Astrocyte (in vitro differentiated cells and primary cell): ENCODE data around the gene ZBTB33. TPM values are rescaled to one million over a fixed set of nuclear protein-coding genes. Genes with fewer than 3 reads are reported as not detected.

Experiments used
- DNase-seq: peaks from one replicate; pipeline ENCODE4 v3.0.0-alpha.2; 2010; ENCODE audit warnings: low read depth
- FAIRE-seq: peaks from 2 replicates; lab custom pipeline; 2011; peaks lifted over from hg19 to GRCh38; lab: Jason Lieb, UNC
- H2AFZ ChIP-seq: 2 replicates; pipeline ENCODE4 v1.6.0; 2012; ENCODE audit warnings: low read depth, low read length, inconsistent platforms
- H3K27ac ChIP-seq: 2 replicates; pipeline ENCODE4 v1.5.1; 2011; ENCODE audit warnings: low read depth, low read length, inconsistent platforms
- H3K27me3 ChIP-seq: 2 replicates; pipeline ENCODE4 v1.6.0; 2011; ENCODE audit warnings: low read length, inconsistent platforms; ENCODE audit not compliant: insufficient read depth
- H3K36me3 ChIP-seq: 2 replicates; pipeline ENCODE4 v1.5.1; 2011; ENCODE audit warnings: low read length, inconsistent platforms; ENCODE audit not compliant: insufficient read depth
- H3K4me1 ChIP-seq: 2 replicates; pipeline ENCODE4 v1.5.1; 2011; ENCODE audit warnings: low read length, inconsistent platforms; ENCODE audit not compliant: insufficient read depth
- H3K4me2 ChIP-seq: 2 replicates; pipeline ENCODE4 v1.6.0; 2012; ENCODE audit warnings: low read length, inconsistent platforms
- H3K4me3 ChIP-seq: 2 replicates; pipeline ENCODE4 v1.5.1; 2011; ENCODE audit warnings: low read depth, mild to moderate bottlenecking, low read length, inconsistent platforms; ENCODE audit not compliant: insufficient read depth
- H3K79me2 ChIP-seq: 2 replicates; pipeline ENCODE4 v1.6.0; 2012; ENCODE audit warnings: mild to moderate bottlenecking, low read length, inconsistent platforms; ENCODE audit not compliant: insufficient read depth
- H3K9ac ChIP-seq: 2 replicates; pipeline ENCODE4 v1.6.0; 2012; ENCODE audit warnings: mild to moderate bottlenecking, low read length, inconsistent platforms
- H3K9me3 ChIP-seq: 2 replicates; pipeline ENCODE4 v1.5.1; 2012; ENCODE audit warnings: low read depth, mild to moderate bottlenecking, low read length, inconsistent platforms; ENCODE audit not compliant: insufficient read depth
- H4K20me1 ChIP-seq: 2 replicates; pipeline ENCODE4 v1.6.0; 2012; ENCODE audit warnings: low read length, inconsistent platforms; ENCODE audit not compliant: insufficient read depth
- H3K27ac Mint-ChIP-seq: one replicate; pipeline ENCODE4 v1.8.0; 2021; ENCODE audit warnings: mild to moderate bottlenecking, mixed read lengths; ENCODE audit not compliant: unreplicated experiment
- H3K27me3 Mint-ChIP-seq: one replicate; pipeline ENCODE4 v1.8.0; 2021; ENCODE audit warnings: low read depth, mixed read lengths; ENCODE audit not compliant: unreplicated experiment
- H3K36me3 Mint-ChIP-seq: one replicate; pipeline ENCODE4 v1.8.0; 2021; ENCODE audit warnings: low read depth, mixed read lengths; ENCODE audit not compliant: unreplicated experiment
- H3K4me1 Mint-ChIP-seq: one replicate; pipeline ENCODE4 v1.8.0; 2021; ENCODE audit warnings: low read depth, mixed read lengths; ENCODE audit not compliant: unreplicated experiment
- H3K4me3 Mint-ChIP-seq: one replicate; pipeline ENCODE4 v1.8.0; 2021; ENCODE audit warnings: mild to moderate bottlenecking, moderate library complexity, mixed read lengths; ENCODE audit not compliant: unreplicated experiment
- H3K9me3 Mint-ChIP-seq: one replicate; pipeline ENCODE4 v1.8.0; 2021; ENCODE audit warnings: mild to moderate bottlenecking, mixed read lengths; ENCODE audit not compliant: unreplicated experiment
- CTCF ChIP-seq: IDR thresholded peaks from 2 replicates; pipeline ENCODE4 v1.5.1; 2011; ENCODE audit warnings: low read depth, mild to moderate bottlenecking, inconsistent platforms, low read length, moderate library complexity; ENCODE audit not compliant: insufficient read depth
- EZH2 ChIP-seq: IDR thresholded peaks from 2 replicates; pipeline ENCODE4 v1.6.1; 2012; ENCODE audit warnings: mild to moderate bottlenecking, low read length, inconsistent platforms; ENCODE audit not compliant: insufficient read depth
- total RNA-seq: library from RNA; stranded (reverse); gene quantifications from 2 replicates; pipeline ENCODE4 v1.2.1, GENCODE V29; 2021

Gene ZBTB33
- total RNA-seq, 1 donor from 2014 or later: 19.9 TPM

DNA sequence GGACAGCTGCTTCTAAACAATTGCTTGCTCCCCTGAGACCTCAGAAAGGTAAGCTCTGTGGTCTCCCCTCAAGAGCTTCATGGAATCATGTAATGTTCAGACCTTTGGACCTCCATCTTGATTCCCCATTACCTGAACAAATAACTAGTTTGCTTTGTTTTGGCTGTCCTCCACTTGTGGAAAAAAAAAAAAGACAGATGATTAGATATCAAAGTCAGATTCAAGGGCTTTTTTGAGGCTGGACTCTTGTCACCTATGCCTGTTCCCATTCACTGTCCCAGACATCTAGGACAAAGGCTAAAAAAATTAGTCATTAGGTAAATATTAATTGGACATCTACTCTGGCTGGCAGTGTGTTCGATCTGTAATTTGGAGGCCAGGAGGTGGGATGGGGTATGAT lies 47.3 kb downstream of the ZBTB33 start:
- Mint-ChIP-seq H3K36me3 (no peaks in the 10 kb centered on the region), H3K4me1 (peaks cover 8% of the 10 kb centered on the region), H3K9me3 (no peaks in the 10 kb centered on the region), H3K27me3 (no peaks in the 10 kb centered on the region), H3K4me3 (no peak overlapping the region), H3K27ac (no peak overlapping the region)
- no peaks in the 10 kb centered on the region for H4K20me1 ChIP-seq
- H3K4me1 ChIP-seq: no peaks in the 10 kb centered on the region
- H3K9ac ChIP-seq: no peak overlapping the region
- H3K79me2 ChIP-seq: no peaks in the 10 kb centered on the region
- H3K4me3 ChIP-seq: no peak overlapping the region
- FAIRE-seq: peak; percentile 13
- no peaks in the 10 kb centered on the region for H3K27me3 ChIP-seq
- H3K27ac ChIP-seq: no peak overlapping the region
- DNase-seq: no peak
- H2AFZ ChIP-seq: no peak overlapping the region
- H3K4me2 ChIP-seq: no peak overlapping the region
- H3K9me3 ChIP-seq: no peaks in the 10 kb centered on the region
- no peak for TF ChIP-seq EZH2
- no peak for TF ChIP-seq CTCF
- H3K36me3 ChIP-seq: no peaks in the 10 kb centered on the region

DNA sequence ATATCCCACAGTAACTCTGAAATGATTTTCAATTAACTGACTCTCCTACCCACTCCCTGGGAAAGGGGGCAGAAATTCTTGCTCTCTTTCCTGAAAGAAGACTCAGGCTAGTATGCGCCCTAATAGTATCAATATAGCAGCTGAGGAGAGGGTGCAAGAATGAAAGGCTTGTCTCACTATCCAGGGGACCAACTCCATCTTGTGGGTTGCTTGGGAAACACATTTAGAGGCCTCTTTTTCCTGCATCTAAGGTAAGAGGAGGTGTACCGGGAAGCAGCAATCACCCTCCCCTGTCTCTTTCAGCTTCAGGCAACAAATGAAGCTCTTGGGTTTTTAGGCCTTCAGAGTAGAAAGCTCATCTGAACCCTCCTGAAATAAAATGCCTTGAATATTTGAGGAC lies 49.3 kb downstream of the ZBTB33 start:
- Mint-ChIP-seq H3K27me3 (no peaks in the 10 kb centered on the region), H3K9me3 (no peaks in the 10 kb centered on the region), H3K36me3 (no peaks in the 10 kb centered on the region), H3K4me3 (no peak overlapping the region), H3K4me1 (peaks cover 8% of the 10 kb centered on the region), H3K27ac (no peak overlapping the region)
- Histone ChIP-seq H3K9me3 (no peaks in the 10 kb centered on the region), H2AFZ (no peak overlapping the region), H3K4me3 (no peak overlapping the region), H3K79me2 (no peaks in the 10 kb centered on the region), H3K27ac (no peak overlapping the region), H4K20me1 (no peaks in the 10 kb centered on the region), H3K9ac (no peak overlapping the region), H3K27me3 (no peaks in the 10 kb centered on the region), H3K4me1 (no peaks in the 10 kb centered on the region), H3K4me2 (no peak overlapping the region), H3K36me3 (no peaks in the 10 kb centered on the region)
- FAIRE-seq: peak; percentile 60
- DNase-seq: no peak
- TF ChIP-seq CTCF: no peak
- TF ChIP-seq EZH2: no peak

DNA sequence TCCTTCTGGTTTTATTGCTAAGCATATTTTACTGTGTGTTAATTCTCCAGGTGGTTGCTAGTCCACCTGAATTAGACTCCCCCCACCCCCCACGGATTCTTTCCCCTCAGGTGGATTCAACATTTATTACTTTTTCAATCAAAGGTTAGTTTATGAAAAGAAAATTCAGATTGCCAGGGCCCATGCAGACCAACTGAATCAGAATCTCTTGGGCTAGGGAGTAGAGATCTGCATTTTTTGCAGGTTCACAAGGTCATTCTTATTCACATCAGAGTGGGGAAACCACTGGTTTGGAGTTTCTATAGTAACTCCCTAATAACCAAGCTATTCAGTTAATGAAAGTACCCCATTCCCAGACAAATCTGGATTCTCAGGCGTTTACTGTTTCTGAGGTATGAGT lies 50.9 kb downstream of the ZBTB33 start:
- Histone ChIP-seq H4K20me1 (no peaks in the 10 kb centered on the region), H3K36me3 (no peaks in the 10 kb centered on the region), H3K79me2 (no peaks in the 10 kb centered on the region), H3K4me1 (no peaks in the 10 kb centered on the region), H3K4me3 (no peak overlapping the region), H3K9me3 (no peaks in the 10 kb centered on the region), H3K27me3 (no peaks in the 10 kb centered on the region), H2AFZ (no peak overlapping the region), H3K27ac (no peak overlapping the region), H3K4me2 (no peak overlapping the region), H3K9ac (no peak overlapping the region)
- FAIRE-seq (no peak), DNase-seq (no peak)
- no peaks in the 10 kb centered on the region for H3K36me3 Mint-ChIP-seq
- no peaks in the 10 kb centered on the region for H3K27me3 Mint-ChIP-seq
- no peak overlapping the region for H3K4me3 Mint-ChIP-seq
- H3K27ac Mint-ChIP-seq: no peak overlapping the region
- peaks cover 10% of the 10 kb centered on the region for H3K4me1 Mint-ChIP-seq
- H3K9me3 Mint-ChIP-seq: no peaks in the 10 kb centered on the region
- TF ChIP-seq EZH2 (no peak), CTCF (no peak)
